SH-SY5Y (cell line): ENCODE measurements around the gene SPTSSA.

ENCODE experiments used
- GATA2 ChIP-seq: IDR thresholded peaks from 2 replicates; pipeline ENCODE4 v1.6.1; 2011; ENCODE audit warnings: mild to moderate bottlenecking, low read depth, low read length
- GATA3 ChIP-seq: IDR thresholded peaks from 2 replicates; pipeline ENCODE4 v1.6.1; 2011; ENCODE audit warnings: low read depth, mild to moderate bottlenecking, low read length, moderate library complexity

GRCh38 chr14:34436960-34437728, 24.9 kb downstream of the SPTSSA start:
- no peak for TF ChIP-seq GATA2
- TF ChIP-seq GATA3: no peak
